Measurements from ENCODE around the gene RNF220. TPM values are rescaled to one million over a fixed set of nuclear protein-coding genes. Genes with fewer than 3 reads are reported as not detected.

RNF220 gene
- total RNA-seq, 6 experiments from 2014 or later: 19.2 to 57.9 (median 23.0) TPM

DNA sequence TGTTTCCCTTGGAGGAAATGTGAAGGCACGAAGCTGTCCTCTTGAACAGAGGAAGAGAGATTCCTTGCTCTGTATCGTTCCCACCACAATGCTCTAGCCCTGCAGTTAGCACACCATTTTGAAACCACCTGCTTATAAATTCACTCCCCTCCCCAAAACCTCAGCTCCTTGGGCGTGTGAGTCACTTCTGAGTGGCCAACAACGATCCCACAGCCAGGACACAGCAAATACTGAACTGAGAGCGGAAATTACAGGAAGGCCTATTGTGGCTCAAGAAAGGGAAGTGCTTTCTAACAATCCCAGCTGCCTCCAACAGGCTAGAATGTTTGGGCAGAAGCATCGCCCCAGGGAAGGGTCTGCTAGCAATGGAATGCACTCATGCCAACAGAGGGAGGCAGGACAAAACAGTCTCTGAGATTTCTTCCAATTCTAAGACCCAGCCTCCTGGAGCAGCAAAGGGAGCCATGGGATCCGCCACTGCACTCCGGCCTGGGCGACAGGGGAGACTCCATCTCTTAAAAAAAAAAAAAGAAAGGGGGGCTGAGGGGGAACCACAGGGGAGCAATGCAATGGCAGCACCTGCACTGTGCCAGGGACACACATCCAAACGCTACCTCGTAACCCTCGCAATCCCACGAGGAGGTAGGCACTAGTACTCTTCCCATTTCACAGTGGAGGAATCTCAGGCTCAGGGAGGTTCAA, 267.4 kb downstream of the RNF220 start:
- H3K9me3 ChIP-seq: no peaks in the 10 kb centered on the region
- peak overlapping the region; percentile 53 to 70 (median 69) for H3K4me3 ChIP-seq
- WGBS (ENCODE audit: insufficient coverage, low coverage, low lambda C conversion rate, missing lambda C conversion rate): 64% methylated on average over 12 of the region's 13 CpGs
- DNase-seq (peak in 1 of 3 donors; percentile 55), ATAC-seq (no peak)
- peak overlapping the region in 1 of 3 donors; percentile 97 for H3K27ac ChIP-seq
- TF ChIP-seq POLR2A (IDR thresholded peaks at IDR 0.05): peak; percentile 10
- TF ChIP-seq, protein P1, sequence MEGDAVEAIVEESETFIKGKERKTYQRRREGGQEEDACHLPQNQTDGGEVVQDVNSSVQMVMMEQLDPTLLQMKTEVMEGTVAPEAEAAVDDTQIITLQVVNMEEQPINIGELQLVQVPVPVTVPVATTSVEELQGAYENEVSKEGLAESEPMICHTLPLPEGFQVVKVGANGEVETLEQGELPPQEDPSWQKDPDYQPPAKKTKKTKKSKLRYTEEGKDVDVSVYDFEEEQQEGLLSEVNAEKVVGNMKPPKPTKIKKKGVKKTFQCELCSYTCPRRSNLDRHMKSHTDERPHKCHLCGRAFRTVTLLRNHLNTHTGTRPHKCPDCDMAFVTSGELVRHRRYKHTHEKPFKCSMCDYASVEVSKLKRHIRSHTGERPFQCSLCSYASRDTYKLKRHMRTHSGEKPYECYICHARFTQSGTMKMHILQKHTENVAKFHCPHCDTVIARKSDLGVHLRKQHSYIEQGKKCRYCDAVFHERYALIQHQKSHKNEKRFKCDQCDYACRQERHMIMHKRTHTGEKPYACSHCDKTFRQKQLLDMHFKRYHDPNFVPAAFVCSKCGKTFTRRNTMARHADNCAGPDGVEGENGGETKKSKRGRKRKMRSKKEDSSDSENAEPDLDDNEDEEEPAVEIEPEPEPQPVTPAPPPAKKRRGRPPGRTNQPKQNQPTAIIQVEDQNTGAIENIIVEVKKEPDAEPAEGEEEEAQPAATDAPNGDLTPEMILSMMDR (IDR thresholded peaks at IDR 0.05): no peak
- H3K4me1 ChIP-seq: peaks cover 0 to 45% (median 26%) of the 10 kb centered on the region in 4 donors
- no peaks in the 10 kb centered on the region for H3K36me3 ChIP-seq
- H3K27me3 ChIP-seq: no peaks in the 10 kb centered on the region
- intact Hi-C loops (cut with DNase I): no loop called here

- no peaks in the 10 kb centered on the region for H3K9me3 ChIP-seq
- H3K36me3 ChIP-seq: no peaks in the 10 kb centered on the region
- 41% methylated on average over 8 of the region's 14 CpGs for WGBS (ENCODE audit: insufficient coverage, low coverage, low lambda C conversion rate, missing lambda C conversion rate)
- peak overlapping the region; percentile 93 to 97 (median 94) for H3K27ac ChIP-seq
- intact Hi-C loops (cut with DNase I): no loop called here
- H3K4me3 ChIP-seq: peak overlapping the region; percentile 53 to 70 (median 69)
- no peaks in the 10 kb centered on the region for H3K27me3 ChIP-seq
- H3K4me1 ChIP-seq: peaks cover 0 to 52% (median 30%) of the 10 kb centered on the region in 4 donors
- DNase-seq: peak in 1 of 3 donors; percentile 44
- TF ChIP-seq, protein P1 (IDR thresholded peaks at IDR 0.05): no peak
- no peak for TF ChIP-seq POLR2A (IDR thresholded peaks at IDR 0.05)
- no peak for ATAC-seq
These were observed 268.1 kb downstream of the RNF220 start for GRCh38 chr1:44672961-44673674.

- DNase-seq (no peak), ATAC-seq (no peak)
- peak overlapping the region; percentile 53 to 70 (median 69) for H3K4me3 ChIP-seq
- peaks cover 0 to 58% (median 32%) of the 10 kb centered on the region in 4 donors for H3K4me1 ChIP-seq
- H3K27ac ChIP-seq: peak overlapping the region; percentile 93 to 97 (median 94)
- H3K36me3 ChIP-seq: no peaks in the 10 kb centered on the region
- H3K9me3 ChIP-seq: no peaks in the 10 kb centered on the region
- peak; percentile 61 for TF ChIP-seq POLR2A (IDR thresholded peaks at IDR 0.05)
- TF ChIP-seq, protein P1 (IDR thresholded peaks at IDR 0.05): no peak
- intact Hi-C loops (cut with DNase I): no loop called here
- H3K27me3 ChIP-seq: no peaks in the 10 kb centered on the region
- WGBS (ENCODE audit: insufficient coverage, low coverage, low lambda C conversion rate, missing lambda C conversion rate): 2% methylated on average over 16 of the region's 16 CpGs
These were observed 268.6 kb downstream of the RNF220 start for GRCh38 chr1:44673675-44674112.

- intact Hi-C loops (cut with DNase I): no loop called here
- ATAC-seq: peak; percentile 83 to 94 (median 89)
- Histone ChIP-seq H3K27ac (peak within 1 kb of the TSS; percentile 93 to 97 (median 94)), H3K27me3 (no peaks in the 10 kb centered on the region), H3K36me3 (no peaks in the 10 kb centered on the region), H3K4me1 (peaks cover 0 to 64% (median 34%) of the 10 kb centered on the region in 4 donors), H3K4me3 (peak within 1 kb of the TSS; percentile 53 to 70 (median 69)), H3K9me3 (no peaks in the 10 kb centered on the region)
- TF ChIP-seq, protein P1 (IDR thresholded peaks at IDR 0.05): no peak
- peak; percentile 91 for TF ChIP-seq POLR2A (IDR thresholded peaks at IDR 0.05)
- 0% methylated on average over 18 of the region's 56 CpGs for WGBS (ENCODE audit: insufficient coverage, low coverage, low lambda C conversion rate, missing lambda C conversion rate)
- DNase-seq: peak; percentile 99 to 100 (median 100)
These were observed 269.3 kb downstream of the RNF220 start, which contains the start of the genes ARMH1 and TMEM53 for GRCh38 chr1:44674113-44675000. ARMH1 (plus strand) TSS chr1:44674714; CDS start chr1:44689698, 14,984 bp downstream. TMEM53 (minus strand) TSS chr1:44674481; CDS start chr1:44674391, 90 bp downstream.
